ENCODE results near the gene GPR162. TPM values are rescaled to one million over a fixed set of nuclear protein-coding genes. Genes with fewer than 3 reads are reported as not detected.

The GPR162 gene
- total RNA-seq, 2 experiments from 2014 or later: not detected

GRCh38 chr12:6838854-6839253 is 17.2 kb downstream of the GPR162 start:
- H3K4me1 ChIP-seq (ENCODE audit: insufficient read depth, low read length, poor library complexity, severe bottlenecking): peaks cover 54% of the 10 kb centered on the region
- no TSS peak for BruUV-seq (replicated peaks)
- H3K79me2 ChIP-seq (ENCODE audit: insufficient read depth, low read depth, low read length): no peaks in the 10 kb centered on the region
- H4K20me1 ChIP-seq (ENCODE audit: insufficient read depth, low read length): no peaks in the 10 kb centered on the region
- H3K9me3 ChIP-seq (ENCODE audit: low read length): no peaks in the 10 kb centered on the region
- POLR2A ChIA-PET: interaction anchor here (1.2 to 4.4 kb wide), 6 partner anchors 9 to 65 kb away, joined by 3 to 101 read pairs (median 9); partner anchors contain the start of genes CDCA3, TPI1 and USP5
- TF ChIP-seq CTCF (conservative IDR thresholded peaks at IDR 0.05; ENCODE audit: low read length) (no peak), EZH2phosphoT487 (IDR thresholded peaks at IDR 0.05; ENCODE audit: borderline replicate concordance, low read depth, low read length) (no peak)
- peak overlapping the region; percentile 81 for H3K4me2 ChIP-seq (ENCODE audit: low read length)
- no peaks in the 10 kb centered on the region for H3K9me2 ChIP-seq (ENCODE audit: insufficient read depth, low read length)
- CTCF ChIA-PET (ENCODE audit: unreplicated experiment): interaction anchor here (1.4 to 2.6 kb wide), 3 partner anchors 10 to 128 kb away, joined by 3 to 8 read pairs (median 4); partner anchors contain the start of gene MLF2
- H3K36me3 ChIP-seq (ENCODE audit: insufficient read depth, low read length): no peaks in the 10 kb centered on the region
- no peak overlapping the region for H2AFZ ChIP-seq (ENCODE audit: low read length)
- peak overlapping the region; percentile 92 for H3K27ac ChIP-seq (ENCODE audit: low read depth, low read length, poor library complexity, severe bottlenecking)
- intact Hi-C loops (cut with micrococcal nuclease; ENCODE audit: unreplicated experiment): no loop called here
- DNase-seq (ENCODE audit: low spot score): no peak
- H3K4me3 ChIP-seq (ENCODE audit: low read depth, low read length, poor library complexity, severe bottlenecking): no peak overlapping the region

GRCh38 chr12:6839482-6840201 is 18.0 kb downstream of the GPR162 start:
- CTCF ChIA-PET (ENCODE audit: unreplicated experiment): interaction anchor here (0.9 to 2.6 kb wide), 7 partner anchors 9 to 129 kb away, joined by 3 to 8 read pairs (median 5); partner anchors contain the start of genes MLF2 and SPSB2

More at GRCh38 chr12:6839482-6840201, 18.0 kb downstream of the GPR162 start:
- peak overlapping the region; percentile 57 for H3K4me3 ChIP-seq (ENCODE audit: low read depth, low read length, poor library complexity, severe bottlenecking)
- no peak for TF ChIP-seq CTCF (conservative IDR thresholded peaks at IDR 0.05; ENCODE audit: low read length)
- TF ChIP-seq EZH2phosphoT487 (IDR thresholded peaks at IDR 0.05; ENCODE audit: borderline replicate concordance, low read depth, low read length): no peak
- BruUV-seq (replicated peaks): no TSS peak
- no peaks in the 10 kb centered on the region for H3K79me2 ChIP-seq (ENCODE audit: insufficient read depth, low read depth, low read length)
- H4K20me1 ChIP-seq (ENCODE audit: insufficient read depth, low read length): no peaks in the 10 kb centered on the region
- H3K9me3 ChIP-seq (ENCODE audit: low read length): no peaks in the 10 kb centered on the region
- H2AFZ ChIP-seq (ENCODE audit: low read length): 0 out of 2 replicates have a peak overlapping the region, but pooled peaks have one; percentile 2
- intact Hi-C loops (cut with micrococcal nuclease; ENCODE audit: unreplicated experiment): loop anchor here (1.0 kb wide), 1 partner anchor 29 kb away; no protein-coding TSS in a partner anchor
- peak overlapping the region; percentile 81 for H3K4me2 ChIP-seq (ENCODE audit: low read length)
- peak overlapping the region; percentile 92 for H3K27ac ChIP-seq (ENCODE audit: low read depth, low read length, poor library complexity, severe bottlenecking)
- peak; percentile 97 for DNase-seq (ENCODE audit: low spot score)
- no peaks in the 10 kb centered on the region for H3K9me2 ChIP-seq (ENCODE audit: insufficient read depth, low read length)
- POLR2A ChIA-PET: interaction anchor here (0.5 to 4.4 kb wide), 16 partner anchors 9 to 306 kb away, joined by 3 to 101 read pairs (median 5); partner anchors contain the start of genes CDCA3, COPS7A, GAPDH and MLF2
- H3K36me3 ChIP-seq (ENCODE audit: insufficient read depth, low read length): peaks cover 5% of the 10 kb centered on the region
- H3K4me1 ChIP-seq (ENCODE audit: insufficient read depth, low read length, poor library complexity, severe bottlenecking): peaks cover 55% of the 10 kb centered on the region
